Stimulated activated CD8-positive, alpha-beta memory T cell treated with anti-CD3 and anti-CD28 coated beads, Interleukin-15, amount 100 ng/mL, for 24 hours (primary cell): ENCODE data around the gene RBM17.
"Not testable (repeated sequence)": the region's sequence is repeated elsewhere in the genome, so short reads cannot be mapped to it uniquely, and the experiment has no call there.

ENCODE experiments used
- DNase-seq: peaks from one replicate; pipeline ENCODE4 v3.0.0-alpha.2; 2020; ENCODE audit warnings: low read depth

Gene RBM17

DNA sequence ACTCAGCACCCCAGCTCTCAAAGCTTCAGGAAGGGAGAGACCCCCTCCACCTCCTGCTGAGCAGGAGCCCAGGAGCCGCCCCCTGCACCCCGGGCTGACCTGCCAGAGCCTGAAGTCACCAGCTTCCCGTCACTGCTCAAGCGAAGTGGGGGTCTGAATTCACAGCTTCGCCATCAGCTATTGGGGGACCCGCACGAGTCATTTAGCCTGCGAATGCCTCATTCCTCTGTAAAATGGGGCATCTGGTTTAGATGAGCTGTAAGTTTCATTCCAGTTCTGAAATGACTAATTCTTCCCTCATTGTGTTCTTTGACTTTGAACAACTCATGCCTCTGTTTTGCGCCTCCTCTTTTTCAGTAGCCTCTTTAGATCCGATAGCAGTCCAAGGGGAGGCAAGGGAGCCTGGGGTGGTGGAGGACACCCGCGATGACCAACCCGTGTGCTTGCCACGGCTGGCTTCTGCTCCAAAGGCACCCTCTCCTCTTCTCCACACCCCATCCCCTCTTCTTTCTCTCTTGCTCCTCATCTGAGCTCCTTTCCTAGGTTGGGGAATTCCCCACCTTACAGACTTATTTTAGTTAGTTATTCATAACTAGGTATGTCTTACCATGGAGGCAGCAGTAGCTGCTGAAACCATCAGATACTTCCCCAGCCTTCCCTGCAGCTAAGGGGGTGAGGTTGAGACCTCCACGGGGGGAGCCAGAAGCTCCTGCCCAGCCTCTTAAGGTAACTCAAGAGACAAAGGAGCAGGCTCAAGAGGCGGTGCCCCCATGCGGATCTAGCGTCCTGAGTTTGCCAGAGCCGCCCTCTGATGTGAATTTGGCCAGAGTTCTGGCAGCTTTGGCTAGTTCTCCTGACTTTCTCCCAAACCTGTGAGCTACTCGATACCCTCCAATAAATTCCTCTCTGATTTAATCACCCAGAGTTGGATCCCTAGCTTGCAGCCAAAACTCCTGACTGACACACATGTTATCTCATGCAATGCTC is 47.7 kb downstream of the RBM17 start:
- DNase-seq: no peak

DNA sequence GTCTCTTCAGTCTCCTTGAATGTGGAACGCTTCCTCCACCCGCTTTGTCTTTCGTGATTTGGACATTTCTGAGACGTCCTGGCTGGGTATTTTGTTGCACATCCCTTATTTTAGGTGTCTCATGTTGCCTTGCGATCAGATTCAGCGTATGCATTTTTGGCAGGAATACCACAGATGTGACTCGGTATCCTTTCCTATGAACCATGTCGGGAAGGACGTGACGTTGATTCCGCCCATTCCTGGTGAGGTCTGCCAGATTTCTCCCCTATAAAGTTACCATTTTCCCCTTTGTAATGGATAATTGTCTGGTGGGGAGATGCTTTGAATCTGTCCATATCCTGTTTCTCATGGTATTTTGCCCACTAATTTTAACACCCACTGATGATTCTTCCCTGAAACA is 49.6 kb downstream of the RBM17 start:
- no peak for DNase-seq

DNA sequence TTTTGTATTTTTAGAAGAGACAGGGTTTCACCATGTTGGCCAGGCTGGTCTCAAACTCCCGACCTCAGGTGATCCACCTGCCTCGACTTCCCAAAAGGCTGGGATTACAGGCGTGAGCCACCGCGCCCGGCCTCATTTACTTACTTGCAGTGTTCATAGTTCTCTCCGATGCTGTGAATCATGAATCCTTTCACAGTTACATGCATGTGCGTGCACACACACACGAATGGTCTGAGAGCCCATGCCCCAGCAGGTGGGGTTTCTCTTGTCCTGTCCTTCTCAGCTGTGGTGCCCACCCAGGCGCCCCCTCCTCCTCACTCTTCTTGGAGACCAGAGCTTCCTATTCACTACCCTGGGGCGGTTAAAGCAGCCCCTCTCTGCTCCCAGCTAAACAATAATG is 50.6 kb downstream of the RBM17 start:
- DNase-seq: no peak

DNA sequence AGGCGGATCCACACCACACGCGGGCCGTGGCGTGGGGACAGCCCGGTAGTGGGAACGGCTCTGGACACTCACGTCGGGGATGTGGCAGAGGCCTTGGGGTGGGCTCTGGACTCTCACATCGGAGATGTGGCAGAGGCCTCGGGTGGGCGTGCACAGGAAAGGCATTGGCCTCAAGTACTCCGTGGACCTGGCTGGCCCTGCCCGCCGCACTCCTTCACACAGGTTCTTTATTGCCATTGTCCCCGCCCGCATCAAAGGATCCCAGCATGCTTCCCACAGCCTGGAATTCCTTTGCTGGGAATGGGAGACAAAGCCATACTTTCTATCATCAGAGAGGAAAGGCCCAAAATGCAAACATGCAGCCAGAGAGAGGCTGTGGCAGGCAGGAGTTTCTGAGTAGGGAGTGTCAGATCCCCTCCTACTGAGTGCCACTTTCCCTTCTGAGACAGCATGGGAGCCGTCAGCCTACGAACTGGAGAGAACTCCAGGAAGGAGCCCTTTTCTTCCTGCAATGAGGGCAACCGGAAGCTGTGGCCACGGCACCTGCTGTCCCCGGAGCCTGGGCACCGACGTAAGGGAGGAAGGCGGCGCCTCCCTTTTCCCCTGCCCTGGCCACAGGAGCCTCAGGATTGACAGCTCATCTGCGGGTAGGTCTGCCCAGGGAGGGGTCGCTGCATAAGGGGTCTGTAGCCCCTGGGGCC is 51.5 kb downstream of the RBM17 start:
- no peak for DNase-seq

DNA sequence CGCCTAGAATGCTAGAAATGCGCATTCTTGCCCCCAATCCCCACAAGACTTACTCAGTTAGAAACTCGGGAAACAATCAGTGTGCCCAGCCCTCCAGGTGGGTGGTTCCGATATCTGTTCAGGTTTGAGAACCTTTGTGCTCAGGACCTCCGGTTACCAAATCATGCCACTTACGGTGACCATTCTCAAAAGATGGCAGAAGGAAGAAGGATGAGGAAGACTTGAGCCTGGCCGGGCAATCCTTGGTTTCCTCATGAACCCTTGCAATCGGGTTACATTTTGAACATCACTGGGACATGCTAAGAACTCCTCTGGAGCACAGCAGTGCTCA is 52.1 kb downstream of the RBM17 start:
- DNase-seq: no peak

DNA sequence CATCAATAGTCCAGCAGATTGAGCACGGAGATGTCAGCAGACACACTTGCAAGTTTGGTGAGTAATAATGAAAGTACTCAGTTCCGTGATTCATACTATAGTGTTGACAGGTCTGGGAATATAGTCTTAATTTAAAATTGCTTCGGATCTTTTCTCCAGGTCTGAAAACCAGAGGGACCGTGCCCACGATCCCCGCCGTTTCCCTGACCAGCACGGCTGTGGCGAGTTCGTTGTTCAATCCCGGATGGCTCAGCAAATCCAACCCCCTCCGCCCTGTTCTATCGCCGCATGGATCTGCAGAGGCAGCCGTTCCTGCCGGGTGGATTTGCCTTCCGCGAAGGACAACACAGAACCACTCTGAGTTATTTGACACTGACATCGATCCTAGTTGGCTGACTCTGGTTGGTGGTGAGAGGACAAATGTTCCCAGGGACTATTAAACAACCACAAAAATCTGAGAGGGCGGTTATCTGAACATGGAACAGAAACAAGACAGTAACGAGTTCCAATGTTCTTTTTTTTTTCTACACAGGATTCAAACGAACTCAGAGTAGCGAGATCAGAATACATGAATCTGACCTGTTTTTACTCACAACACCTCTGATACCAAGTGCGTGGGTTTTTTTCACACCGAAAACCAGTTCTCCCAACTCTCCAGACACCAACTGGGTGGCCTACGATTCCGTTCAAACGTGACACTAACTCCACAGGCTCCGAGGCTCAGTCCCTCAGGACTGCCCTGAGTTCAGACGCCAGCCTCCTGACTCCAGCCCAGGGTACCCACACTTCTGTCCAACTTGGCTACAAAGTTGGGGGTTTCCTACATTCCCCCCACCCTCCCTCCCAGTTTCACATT is 52.7 kb downstream of the RBM17 start:
- DNase-seq: no peak

DNA sequence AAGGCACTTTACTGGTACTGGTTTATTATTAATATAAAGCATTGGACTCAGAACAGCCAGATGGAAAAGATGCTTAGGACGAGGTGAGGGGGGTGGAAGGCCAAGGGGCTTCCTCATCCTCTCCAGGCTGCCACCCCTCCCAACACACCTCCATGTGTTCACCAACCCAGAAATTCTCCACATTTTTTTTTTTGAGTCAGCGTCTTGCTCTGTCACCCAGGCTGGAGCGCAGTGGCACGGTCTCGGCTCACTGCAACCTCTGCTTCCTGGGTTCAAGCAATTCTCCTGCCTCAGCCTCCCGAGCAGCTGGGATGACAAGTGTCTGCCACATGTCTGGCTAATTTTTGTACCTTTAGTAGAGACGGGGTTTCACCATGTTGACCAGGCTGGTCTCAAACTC is 53.4 kb downstream of the RBM17 start:
- DNase-seq: not testable (repeated sequence)

DNA sequence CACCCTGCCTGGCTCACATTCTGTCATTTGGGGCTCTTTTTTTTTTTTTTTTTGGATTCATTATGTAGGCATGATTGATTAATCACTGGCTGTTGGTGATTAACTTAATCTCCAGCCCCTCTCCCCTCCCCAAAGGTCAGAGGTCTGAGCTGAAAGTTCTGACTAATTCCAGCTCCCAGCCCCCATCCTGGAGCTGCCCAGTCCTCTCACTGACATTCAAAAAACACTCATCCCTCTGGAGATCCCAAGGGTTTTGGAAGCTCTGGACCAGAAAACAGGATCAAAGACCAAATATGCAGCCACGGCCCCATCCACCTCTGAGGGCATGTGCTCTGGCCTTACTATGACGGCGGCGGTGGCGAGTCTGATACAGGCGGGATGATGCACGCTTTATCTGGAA is 53.8 kb downstream of the RBM17 start:
- DNase-seq: no peak

DNA sequence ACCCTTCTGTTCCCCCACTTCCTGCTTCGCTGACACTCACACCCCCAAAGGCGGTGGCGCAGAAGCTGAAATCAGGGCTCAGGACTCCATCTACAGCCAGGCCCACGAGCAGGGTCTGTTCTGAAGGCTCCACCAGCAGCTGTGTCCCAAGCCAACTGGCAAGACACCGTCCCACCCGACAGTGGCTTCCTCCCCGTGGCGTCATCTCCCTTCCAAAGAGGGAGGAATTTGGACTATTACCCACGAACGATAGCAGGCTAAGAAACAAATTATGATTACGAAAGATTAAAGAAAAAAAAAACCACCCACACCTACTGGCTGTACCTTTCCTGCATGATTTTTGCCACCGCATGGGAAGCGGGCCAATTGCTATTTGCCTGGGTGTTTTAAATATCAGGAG is 54.3 kb downstream of the RBM17 start:
- DNase-seq: no peak

DNA sequence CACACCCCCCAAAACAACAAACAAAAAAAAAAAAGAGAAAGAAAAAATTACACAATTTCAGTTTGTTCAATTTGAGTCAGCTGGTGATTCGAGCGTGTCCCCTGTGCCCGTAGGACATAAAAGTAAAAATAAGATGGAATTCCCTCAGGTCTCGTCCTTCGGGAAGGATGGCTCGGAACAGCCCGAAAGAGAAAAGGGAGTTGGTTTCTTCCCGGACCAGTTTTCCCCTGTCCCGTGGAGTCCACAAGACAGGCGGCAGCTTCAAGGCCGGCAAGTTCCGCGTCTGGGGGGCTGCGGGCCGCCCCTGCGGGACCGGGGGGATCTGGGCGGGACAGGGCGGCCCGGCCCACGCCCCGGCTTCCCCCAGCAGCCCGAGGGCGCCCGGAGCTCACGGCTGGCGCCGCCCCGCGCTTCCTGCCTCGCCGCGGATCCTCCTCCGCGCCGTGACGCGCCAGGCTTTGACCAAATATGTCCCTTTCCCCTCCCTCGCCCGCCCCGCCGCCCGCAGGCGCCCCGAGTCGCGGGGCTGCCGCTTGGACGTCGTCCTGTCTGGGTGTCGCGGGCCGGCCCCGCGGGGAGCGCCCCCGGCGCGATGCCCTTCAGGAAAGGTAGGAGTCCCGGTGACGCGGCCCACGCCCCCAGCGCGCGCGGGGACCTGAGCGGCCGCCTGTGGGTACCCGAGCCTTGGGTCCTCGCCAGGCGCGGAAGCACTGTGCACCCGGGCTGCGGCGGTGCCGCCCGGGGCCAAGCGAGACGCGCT is 55.8 kb downstream of the RBM17 start:
- peak; percentile 78 for DNase-seq

DNA sequence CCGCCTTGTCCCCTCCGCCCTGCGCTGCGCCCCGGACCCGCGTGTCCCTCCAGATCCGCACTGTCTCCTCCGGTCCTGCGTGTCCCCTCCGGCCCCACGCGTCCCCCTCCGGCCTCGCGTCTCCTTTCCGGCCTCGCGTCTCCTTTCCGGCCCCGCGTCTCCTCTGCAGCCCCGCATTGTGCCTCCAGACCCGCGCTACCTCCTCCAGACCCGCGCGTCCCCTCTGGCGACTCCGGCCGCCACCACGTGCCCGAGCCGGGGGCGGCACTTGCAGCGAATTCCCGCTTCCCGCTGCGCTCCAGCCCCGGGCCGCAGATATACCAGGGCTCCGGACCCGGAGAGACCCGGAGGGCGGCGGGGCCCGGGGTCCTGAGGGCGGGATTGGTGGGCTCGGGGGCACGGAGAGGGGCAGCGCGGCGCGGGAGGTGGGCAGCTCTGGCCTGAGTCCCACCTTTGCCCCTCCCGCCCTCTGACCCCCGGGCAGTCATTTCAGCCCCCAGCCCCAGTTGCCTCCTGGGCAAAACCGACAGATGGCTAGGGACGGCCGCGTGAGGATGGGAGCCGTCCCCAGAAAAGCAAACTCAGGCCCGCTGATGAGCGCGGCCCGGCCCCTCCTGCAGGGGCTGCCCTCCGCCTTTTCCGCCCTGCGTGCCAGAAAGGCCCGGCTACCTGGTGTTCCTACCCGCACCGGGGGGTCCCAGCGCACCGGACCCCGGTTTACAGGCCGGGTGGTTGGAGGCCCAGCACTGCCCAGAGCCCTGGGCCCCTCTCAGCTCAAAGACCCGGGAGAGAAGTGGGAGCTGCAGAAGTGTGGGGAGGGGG is 56.5 kb downstream of the RBM17 start:
- DNase-seq: no peak

DNA sequence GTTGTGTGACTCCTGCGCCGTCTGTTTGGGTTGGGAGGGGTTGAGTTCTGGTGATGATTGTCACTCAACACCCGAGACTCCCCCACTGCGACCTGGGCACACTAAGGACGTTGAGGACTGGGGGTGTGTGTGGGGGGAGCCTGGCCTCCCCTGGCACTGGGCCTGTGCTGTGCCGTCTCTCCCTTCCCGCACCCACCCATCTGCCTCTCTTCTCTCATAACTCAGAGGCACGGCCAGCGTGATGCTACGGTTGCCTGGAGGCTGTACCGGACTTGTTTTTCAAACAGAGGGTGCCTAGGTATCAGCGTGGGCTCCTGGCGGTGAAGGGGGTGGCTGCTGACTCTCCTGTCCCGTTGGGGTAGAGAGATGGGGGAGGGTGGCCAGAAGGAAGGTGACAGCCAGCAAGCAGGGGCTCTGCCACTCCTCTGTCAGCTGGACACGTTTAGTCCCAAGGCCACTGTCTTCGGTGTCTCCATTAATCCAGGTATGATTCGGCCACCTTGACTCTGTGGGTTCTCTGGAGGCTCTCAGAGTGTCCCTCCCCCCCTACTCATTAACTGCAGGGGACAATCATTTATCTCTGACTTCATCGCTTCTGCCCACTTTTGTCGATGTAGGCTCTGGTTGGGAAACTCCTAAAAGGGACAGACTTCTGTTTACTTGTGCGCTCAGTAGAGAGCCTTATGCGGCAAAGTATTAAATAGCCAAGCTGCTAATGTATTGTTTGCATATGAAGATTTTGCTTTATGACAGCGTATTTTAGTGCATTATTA is 57.4 kb downstream of the RBM17 start:
- no peak for DNase-seq

DNA sequence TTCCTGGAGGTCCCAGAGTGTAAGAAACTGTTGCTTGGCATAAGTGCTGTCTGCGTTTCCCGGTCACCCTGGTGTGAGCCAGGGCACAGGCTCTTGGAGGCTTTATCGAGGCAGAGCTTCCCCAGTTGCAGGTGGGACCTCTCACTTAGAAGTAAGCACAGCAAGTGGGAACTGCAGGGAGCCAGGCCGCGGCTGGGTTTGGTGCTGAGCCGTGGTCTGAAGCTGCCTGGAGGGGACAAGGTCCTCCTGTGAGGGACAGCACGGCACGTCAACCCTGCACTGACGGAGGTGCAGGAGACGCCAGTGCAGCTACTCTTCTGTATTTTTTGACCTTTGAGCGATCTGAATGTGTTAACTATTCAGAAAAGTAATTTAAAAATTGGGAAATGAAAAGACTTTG is 58.1 kb downstream of the RBM17 start:
- no peak for DNase-seq

DNA sequence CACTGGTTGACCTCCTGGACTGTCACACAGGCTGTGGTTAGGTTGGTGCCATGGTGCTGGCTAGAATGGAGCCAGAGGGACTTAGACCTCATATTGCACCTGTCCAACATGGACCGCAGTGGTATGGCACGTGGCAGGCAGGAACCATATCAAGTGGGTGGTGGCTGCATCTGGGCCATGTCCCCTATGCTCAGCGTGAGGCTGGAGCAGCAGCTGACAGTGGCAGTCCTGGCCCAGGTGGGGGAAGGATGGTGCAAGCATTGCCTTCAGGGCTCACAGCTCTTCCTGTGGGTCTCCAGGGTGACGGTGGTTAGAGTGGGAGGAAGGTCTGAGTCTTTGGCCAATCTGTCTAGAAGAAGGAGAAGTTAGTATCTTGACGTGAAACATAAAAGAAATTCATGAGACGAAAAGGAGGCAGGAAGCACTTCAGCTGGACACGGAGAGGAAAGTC is 59.4 kb downstream of the RBM17 start:
- no peak for DNase-seq

DNA sequence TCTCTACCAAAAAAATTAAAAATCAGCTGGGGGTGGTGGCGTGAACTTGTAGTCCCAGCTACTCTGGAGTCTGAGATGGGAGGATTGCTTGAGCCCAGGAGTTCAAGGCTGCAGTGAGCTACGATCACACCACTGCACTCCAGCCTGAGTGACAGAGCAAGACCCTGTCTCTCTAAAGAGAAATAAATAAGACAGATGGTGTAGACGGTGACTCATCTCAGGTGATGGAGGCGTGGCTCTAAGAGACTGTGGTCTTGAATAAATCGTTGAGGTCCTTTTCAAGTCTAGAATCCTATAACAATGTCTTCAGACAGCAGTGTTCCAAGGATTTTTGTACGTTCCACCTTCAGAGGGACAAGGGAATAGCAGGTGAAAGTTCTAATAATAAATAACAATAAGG is 60.1 kb downstream of the RBM17 start:
- no peak for DNase-seq

DNA sequence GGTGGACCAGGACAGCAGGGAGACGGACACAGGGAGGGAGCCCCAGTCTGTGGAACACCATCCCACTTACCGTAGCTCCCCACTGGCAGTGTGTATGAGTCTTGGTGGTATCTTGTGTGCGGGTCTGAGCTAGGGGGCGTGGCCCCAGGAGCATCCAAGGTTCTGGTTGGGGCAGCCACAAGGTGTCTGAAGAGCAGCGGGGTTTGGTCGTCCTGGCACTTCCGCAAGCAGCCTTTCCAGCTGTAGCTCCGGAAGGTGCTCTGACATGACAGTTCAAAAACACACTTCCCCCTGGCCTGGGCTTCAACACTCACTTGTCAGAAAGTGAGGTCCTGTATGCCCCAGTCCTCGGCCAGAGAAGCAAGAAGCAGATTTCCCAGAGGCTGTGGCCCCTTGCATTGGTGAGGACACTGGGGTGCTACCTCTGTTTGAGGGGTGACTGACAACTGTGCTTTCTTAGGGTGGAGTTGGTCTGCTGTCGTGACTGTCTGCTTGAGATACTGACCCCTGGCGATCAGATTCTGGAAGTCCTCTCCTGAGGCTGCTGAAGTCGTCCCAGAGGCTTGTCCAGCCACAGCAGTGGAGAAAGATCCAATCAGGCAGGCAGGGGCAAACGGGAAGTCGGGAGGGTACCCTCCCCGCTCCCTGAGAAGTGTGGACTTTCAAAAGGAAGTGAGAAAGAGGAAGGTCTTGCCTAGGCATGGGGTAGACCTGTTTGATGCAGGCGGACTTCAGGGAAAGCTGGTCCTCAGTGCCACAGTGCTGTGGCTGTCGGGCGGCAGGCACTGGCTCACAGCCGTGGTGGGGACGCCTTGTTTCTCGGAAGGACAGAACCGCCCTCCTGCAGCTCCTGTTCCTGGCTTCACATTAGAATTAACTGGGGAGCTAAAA is 62.5 kb downstream of the RBM17 start:
- no peak for DNase-seq

DNA sequence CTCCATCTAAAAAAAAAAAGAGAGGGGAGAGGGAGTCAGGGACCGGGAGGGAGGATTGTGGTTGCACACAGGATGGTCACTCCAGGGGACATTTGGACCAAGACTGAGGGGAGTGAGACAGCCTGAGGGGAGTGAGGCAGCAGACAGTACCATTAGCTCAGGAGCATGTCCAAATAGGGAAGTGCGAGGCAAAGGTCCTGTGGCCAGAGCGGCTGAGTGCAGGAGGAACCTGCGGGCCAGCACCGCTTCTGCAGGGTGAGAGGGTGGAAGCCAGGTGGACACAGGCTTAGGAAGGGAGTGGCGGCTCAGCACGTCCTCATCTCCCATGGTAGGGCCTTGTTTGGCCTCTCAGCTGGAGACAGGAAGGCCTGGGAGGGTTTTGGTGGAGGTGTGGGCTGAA is 65.0 kb downstream of the RBM17 start:
- DNase-seq: no peak

DNA sequence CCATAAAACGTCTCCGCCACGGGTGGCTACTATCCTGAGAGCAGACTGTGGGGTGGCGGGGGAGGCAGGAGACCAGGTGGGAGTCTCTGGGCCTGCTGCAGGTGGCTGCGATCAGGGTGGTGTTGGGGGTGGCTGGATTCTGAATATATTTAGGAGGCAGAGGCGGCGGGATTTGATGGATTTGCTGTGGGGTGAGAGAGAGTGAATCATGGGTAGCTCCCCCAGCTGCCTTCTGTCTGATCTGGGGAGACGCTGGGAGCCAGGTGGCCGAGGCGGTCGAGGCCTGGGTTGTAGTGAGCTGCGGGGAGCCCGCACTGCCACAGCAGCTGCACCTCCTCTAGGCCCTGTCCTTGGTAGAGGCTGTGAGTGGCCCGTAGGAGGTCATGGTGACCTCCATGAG is 65.7 kb downstream of the RBM17 start:
- no peak for DNase-seq

DNA sequence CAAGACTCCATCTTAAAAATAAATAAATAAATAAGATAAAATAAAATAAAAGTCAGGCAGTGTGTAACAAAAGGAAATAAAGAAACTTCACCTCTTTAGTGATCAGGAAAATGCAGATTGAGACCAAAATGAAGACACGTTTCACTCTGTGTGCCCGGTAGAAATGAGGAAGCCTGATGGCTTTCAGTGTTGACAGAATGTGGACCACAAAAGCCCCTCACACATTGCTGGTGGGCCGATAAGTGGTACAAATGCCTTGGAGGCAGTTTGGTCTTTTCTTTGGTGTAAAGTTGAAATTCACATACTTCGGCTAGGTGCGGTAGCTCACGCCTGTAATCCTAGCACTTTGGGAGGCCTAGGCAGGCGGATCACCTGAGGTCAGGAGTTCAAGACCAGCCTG is 69.4 kb downstream of the RBM17 start:
- DNase-seq: no peak
